Mesothelial cell of epicardium (in vitro differentiated cells): ENCODE measurements around the gene ATP5F1A. TPM values are rescaled to one million over a fixed set of nuclear protein-coding genes. Genes with fewer than 3 reads are reported as not detected.

ENCODE experiments used
- DNase-seq, 2 experiments: peaks; one replicate each; pipeline ENCODE4 v3.0.0; 2021; ENCODE audit warnings: low spot score in 2 of 2; ENCODE audit not compliant: unreplicated experiment in 2 of 2
- H3K27ac Mint-ChIP-seq: 2 replicates; pipeline ENCODE4 v1.8.0; 2021; ENCODE audit warnings: mixed read lengths
- H3K27me3 Mint-ChIP-seq: 2 replicates; pipeline ENCODE4 v1.8.0; 2021; ENCODE audit warnings: low read depth, mixed read lengths
- H3K36me3 Mint-ChIP-seq: 2 replicates; pipeline ENCODE4 v1.8.0; 2021; ENCODE audit warnings: mixed read lengths
- H3K4me1 Mint-ChIP-seq: 2 replicates; pipeline ENCODE4 v1.8.0; 2021; ENCODE audit warnings: mixed read lengths
- H3K4me3 Mint-ChIP-seq: 2 replicates; pipeline ENCODE4 v1.8.0; 2021; ENCODE audit warnings: mild to moderate bottlenecking, moderate library complexity, mixed read lengths
- H3K9me3 Mint-ChIP-seq: 2 replicates; pipeline ENCODE4 v1.8.0; 2021; ENCODE audit warnings: mixed read lengths
- CTCF ChIP-seq: fragments of 200-600 bp; sonication (generic); IDR thresholded peaks from one replicate; pipeline ENCODE4 v1.5.0; 2021; ENCODE audit warnings: antibody characterized with exemption; ENCODE audit not compliant: unreplicated experiment
- total RNA-seq: library from RNA; stranded (reverse); gene quantifications from 3 replicates; pipeline ENCODE4 v1.2.1, GENCODE V29; 2021

The ATP5F1A gene
- total RNA-seq, 1 donor from 2014 or later, result 322 TPM

DNA sequence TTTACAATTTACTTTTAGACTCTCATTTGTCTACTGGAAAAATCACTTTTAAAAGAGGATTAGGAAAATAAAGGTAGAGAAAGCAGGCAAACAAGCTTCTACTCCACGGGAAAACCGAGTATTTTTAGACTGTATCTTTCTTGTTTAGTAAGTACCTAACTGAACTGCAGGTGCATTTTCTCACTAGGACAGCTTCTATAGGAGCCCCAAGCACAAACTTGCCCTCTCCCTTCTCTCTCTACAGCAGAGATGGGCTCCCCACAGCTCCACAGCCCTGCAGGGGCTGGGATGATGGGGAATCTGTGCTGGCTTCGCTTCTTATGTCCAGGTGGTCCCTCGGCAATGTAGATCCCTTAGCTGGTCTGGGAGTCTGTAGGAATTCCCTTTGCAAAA, 42.3 kb downstream of the ATP5F1A start:
- DNase-seq, result no peak
- H3K4me1 Mint-ChIP-seq, result peaks cover 6% of the 10 kb centered on the region
- H3K27me3 Mint-ChIP-seq, result no peaks in the 10 kb centered on the region
- no peak for TF ChIP-seq CTCF
- H3K9me3 Mint-ChIP-seq, result peaks cover 4% of the 10 kb centered on the region
- H3K4me3 Mint-ChIP-seq, result no peak overlapping the region
- H3K27ac Mint-ChIP-seq, result no peak overlapping the region
- no peaks in the 10 kb centered on the region for H3K36me3 Mint-ChIP-seq

- Mint-ChIP-seq H3K27me3 (no peaks in the 10 kb centered on the region), H3K4me1 (peaks cover 6% of the 10 kb centered on the region), H3K36me3 (no peaks in the 10 kb centered on the region), H3K9me3 (peaks cover 4% of the 10 kb centered on the region), H3K4me3 (no peak overlapping the region), H3K27ac (no peak overlapping the region)
- no peak for DNase-seq
- TF ChIP-seq CTCF, result no peak
Observed at GRCh38 chr18:46054956-46055837, 42.9 kb downstream of the ATP5F1A start.

GRCh38 chr18:46053368-46054095, 44.6 kb downstream of the ATP5F1A start:
- Mint-ChIP-seq H3K9me3 (peaks cover 4% of the 10 kb centered on the region), H3K27ac (no peak overlapping the region), H3K27me3 (no peaks in the 10 kb centered on the region), H3K4me3 (no peak overlapping the region), H3K36me3 (no peaks in the 10 kb centered on the region), H3K4me1 (peaks cover 6% of the 10 kb centered on the region)
- no peak for TF ChIP-seq CTCF
- no peak for DNase-seq

GRCh38 chr18:46051731-46052461, 46.2 kb downstream of the ATP5F1A start:
- Mint-ChIP-seq H3K4me1 (peaks cover 6% of the 10 kb centered on the region), H3K27ac (peak overlapping the region; percentile 65), H3K27me3 (no peaks in the 10 kb centered on the region), H3K4me3 (no peak overlapping the region), H3K36me3 (no peaks in the 10 kb centered on the region), H3K9me3 (peaks cover 4% of the 10 kb centered on the region)
- no peak for TF ChIP-seq CTCF
- DNase-seq, result no peak

- DNase-seq, result no peak
- peaks cover 6% of the 10 kb centered on the region for H3K4me1 Mint-ChIP-seq
- H3K4me3 Mint-ChIP-seq, result no peak overlapping the region
- no peaks in the 10 kb centered on the region for H3K36me3 Mint-ChIP-seq
- no peaks in the 10 kb centered on the region for H3K27me3 Mint-ChIP-seq
- TF ChIP-seq CTCF, result no peak
- H3K9me3 Mint-ChIP-seq, result peaks cover 4% of the 10 kb centered on the region
- no peak overlapping the region for H3K27ac Mint-ChIP-seq
Observed at GRCh38 chr18:46050268-46050667, 47.8 kb downstream of the ATP5F1A start.
